ENCODE measurements around the gene AP2B1. TPM values are rescaled to one million over a fixed set of nuclear protein-coding genes. Genes with fewer than 3 reads are reported as not detected.

AP2B1 gene
- total and polyA plus RNA-seq, 12 donors: 23.4 to 167 (median 78.2) TPM

DNA sequence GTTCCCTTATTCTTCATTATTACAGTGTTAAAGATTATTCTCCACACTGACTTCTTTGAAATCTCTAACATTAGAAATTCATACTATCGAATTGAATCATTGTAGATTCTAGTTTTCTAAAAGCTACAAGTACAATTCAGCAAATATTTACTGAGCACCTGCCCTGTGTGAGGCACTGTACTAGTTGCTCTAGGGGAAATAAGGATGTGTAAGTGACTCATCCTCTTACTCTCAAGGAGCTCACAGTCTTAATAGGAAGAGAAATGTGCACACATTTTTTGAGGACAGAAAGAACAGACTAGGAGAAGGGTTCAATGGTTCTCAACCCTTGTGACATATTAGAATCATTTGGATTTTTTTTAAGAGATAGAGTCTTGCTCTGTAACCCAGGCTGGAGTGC lies 42.0 kb upstream of the AP2B1 start:
- TF ChIP-seq, protein P1, sequence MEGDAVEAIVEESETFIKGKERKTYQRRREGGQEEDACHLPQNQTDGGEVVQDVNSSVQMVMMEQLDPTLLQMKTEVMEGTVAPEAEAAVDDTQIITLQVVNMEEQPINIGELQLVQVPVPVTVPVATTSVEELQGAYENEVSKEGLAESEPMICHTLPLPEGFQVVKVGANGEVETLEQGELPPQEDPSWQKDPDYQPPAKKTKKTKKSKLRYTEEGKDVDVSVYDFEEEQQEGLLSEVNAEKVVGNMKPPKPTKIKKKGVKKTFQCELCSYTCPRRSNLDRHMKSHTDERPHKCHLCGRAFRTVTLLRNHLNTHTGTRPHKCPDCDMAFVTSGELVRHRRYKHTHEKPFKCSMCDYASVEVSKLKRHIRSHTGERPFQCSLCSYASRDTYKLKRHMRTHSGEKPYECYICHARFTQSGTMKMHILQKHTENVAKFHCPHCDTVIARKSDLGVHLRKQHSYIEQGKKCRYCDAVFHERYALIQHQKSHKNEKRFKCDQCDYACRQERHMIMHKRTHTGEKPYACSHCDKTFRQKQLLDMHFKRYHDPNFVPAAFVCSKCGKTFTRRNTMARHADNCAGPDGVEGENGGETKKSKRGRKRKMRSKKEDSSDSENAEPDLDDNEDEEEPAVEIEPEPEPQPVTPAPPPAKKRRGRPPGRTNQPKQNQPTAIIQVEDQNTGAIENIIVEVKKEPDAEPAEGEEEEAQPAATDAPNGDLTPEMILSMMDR (IDR thresholded peaks at IDR 0.05): no peak
- TF ChIP-seq POLR2A (IDR thresholded peaks at IDR 0.05): no peak
- WGBS, 4 donors: 73 to 81% (median 77%) methylated on average over 1 of the region's 1 CpG
- Histone ChIP-seq H3K9me3 (replicated peaks in 1 of 3) (no peaks in the 10 kb centered on the region), H3K27me3 (no peaks in the 10 kb centered on the region), H3K36me3 (replicated peaks in 1 of 2) (no peaks in the 10 kb centered on the region), H3K4me3 (no peak overlapping the region), H3K27ac (no peak overlapping the region), H3K4me1 (replicated peaks in 1 of 2) (no peaks in the 10 kb centered on the region)
- DNase-seq: no peak
- intact Hi-C loops (cut with DNase I): no loop called here

DNA sequence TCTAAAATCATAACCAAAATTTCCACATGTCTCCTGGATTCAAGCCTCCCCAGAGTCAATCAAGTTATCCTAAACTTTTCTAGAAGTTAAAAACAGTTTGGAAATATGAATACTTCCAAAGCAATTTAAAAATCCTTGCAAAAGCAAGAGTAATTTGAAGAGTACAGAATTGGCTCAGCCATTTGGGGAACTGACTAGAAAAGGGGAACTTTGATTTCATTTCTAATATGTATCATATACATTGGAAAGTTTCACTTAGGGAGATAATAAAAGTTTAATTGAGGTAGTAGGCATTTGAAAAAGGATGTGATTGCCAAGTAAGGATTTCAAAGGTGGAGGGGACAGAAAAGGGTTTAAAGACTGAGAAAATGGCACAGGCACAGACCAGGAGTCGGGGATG lies 40.6 kb upstream of the AP2B1 start:
- Histone ChIP-seq H3K4me1 (replicated peaks in 1 of 2) (no peaks in the 10 kb centered on the region), H3K27ac (no peak overlapping the region), H3K27me3 (no peaks in the 10 kb centered on the region), H3K36me3 (replicated peaks in 1 of 2) (no peaks in the 10 kb centered on the region), H3K9me3 (replicated peaks in 1 of 3) (no peaks in the 10 kb centered on the region), H3K4me3 (no peak overlapping the region)
- DNase-seq: no peak
- WGBS, 4 donors: 54 to 73% (median 66%) methylated on average over 1 of the region's 1 CpG
- intact Hi-C loops (cut with DNase I): no loop called here
- TF ChIP-seq POLR2A (IDR thresholded peaks at IDR 0.05): no peak
- TF ChIP-seq, protein P1 (IDR thresholded peaks at IDR 0.05): no peak

DNA sequence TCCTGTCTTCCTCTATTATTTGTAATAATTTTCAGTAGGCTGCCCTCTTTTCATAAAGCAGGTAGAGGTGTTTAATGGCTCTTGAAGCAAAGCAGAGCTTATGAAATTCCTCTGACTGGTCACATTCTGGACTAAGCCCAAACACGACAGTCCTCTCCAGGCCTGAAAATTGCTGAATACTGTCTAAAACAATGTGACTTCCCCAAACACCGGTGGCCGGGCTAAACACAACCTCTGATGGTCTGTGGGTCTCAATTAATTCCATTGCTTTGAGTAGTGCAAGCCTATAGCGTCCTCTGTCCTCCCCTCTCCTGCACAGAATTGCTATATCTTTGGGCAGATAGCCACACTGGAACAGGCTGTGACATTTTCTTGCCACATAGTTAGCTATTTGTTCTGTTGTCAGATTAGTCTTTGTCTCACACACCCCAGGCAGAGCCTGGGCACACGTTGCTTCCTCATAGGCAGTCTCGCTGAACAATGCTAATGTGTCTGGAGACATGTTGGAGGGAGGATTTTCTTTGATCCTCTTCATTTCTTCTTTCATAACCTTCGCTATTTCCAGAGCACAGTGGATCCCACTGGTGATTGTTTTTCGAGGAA lies 38.8 kb upstream of the AP2B1 start:
- Histone ChIP-seq H3K36me3 (replicated peaks in 1 of 2) (no peaks in the 10 kb centered on the region), H3K4me3 (no peak overlapping the region), H3K27ac (peak overlapping the region in 1 of 5 donors; percentile 40), H3K27me3 (no peaks in the 10 kb centered on the region), H3K4me1 (replicated peaks in 1 of 2) (no peaks in the 10 kb centered on the region), H3K9me3 (replicated peaks in 1 of 3) (no peaks in the 10 kb centered on the region)
- TF ChIP-seq, protein P1 (IDR thresholded peaks at IDR 0.05): no peak
- TF ChIP-seq POLR2A (IDR thresholded peaks at IDR 0.05): no peak
- DNase-seq: peak in 1 of 7 donors; percentile 11
- intact Hi-C loops (cut with DNase I): no loop called here
- 46 to 62% (median 59%) methylated on average over 8 of the region's 8 CpGs for WGBS, 4 donors

DNA sequence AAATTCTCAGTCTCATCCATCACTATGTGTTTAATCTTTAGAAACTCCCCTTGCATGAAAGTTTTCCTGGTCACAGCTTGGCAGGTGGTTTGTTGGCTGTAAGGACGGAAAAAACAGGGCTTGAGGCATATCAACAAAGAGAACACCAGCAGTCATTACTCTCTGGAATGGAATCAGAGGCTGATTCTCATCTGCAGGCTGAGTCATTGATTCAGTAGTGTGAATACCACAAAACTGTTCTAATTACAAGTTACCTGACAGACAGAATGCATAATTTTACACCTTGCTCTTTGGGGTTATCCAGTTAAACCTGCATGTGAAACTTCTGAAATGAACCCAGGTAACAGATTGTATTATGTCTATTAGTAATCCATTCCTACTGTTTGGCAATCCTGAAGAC lies 38.1 kb upstream of the AP2B1 start:
- TF ChIP-seq, protein P1 (IDR thresholded peaks at IDR 0.05): no peak
- no peak for TF ChIP-seq POLR2A (IDR thresholded peaks at IDR 0.05)
- no peaks in the 10 kb centered on the region for H3K27me3 ChIP-seq
- 40 to 64% (median 55%) methylated on average over 1 of the region's 1 CpG for WGBS, 4 donors
- no peak overlapping the region for H3K27ac ChIP-seq
- H3K36me3 ChIP-seq (replicated peaks in 1 of 2): no peaks in the 10 kb centered on the region
- no peaks in the 10 kb centered on the region for H3K4me1 ChIP-seq (replicated peaks in 1 of 2)
- no peak overlapping the region for H3K4me3 ChIP-seq
- no peak for DNase-seq
- intact Hi-C loops (cut with DNase I): no loop called here
- no peaks in the 10 kb centered on the region for H3K9me3 ChIP-seq (replicated peaks in 1 of 3)

Data from adrenal gland (tissue), 12 donors.